Measurements from ENCODE around the gene DRAM2.

DRAM2 gene

DNA sequence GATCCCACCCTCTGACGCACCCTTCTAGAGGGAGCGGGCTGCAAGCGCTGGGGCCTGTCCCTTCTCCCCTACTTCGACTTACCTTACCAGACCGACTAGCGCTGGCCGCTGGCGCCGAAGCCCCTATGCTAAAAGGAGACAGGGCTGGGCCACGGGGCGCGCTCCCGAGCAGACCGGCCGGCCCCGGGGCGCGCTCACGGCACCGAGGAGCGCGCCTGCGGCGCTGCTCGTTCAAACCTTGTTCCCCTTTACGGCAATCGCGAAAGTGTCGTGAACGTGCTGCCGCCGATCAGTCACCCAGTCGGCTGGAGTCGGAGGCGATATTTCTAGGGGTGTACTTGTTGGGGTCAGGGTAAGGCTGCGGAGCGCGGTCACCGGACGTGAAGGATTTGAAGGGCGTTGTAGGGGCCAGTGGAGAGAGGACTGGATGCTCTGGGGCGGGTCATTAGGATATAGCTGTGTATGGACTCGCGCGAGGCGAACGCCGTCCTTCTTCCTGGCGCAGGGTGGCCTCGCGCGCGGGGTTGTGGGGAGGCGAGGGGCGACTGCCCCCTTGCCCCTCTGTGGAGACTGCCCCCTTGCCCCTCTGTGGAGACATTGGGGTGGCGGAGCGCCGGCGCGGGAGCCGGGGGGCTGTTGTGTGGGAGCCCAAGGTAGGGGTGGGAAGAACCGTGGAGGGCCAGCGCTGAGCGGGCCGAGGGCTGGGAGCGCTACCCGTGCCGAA lies at the start of gene DRAM2, which contains the start of gene CEPT1:
DRAM2 (minus strand) TSS at position 138 of the 724 bp plus-strand sequence. CDS start 8,539 bp downstream, outside the sequence.
CEPT1 (plus strand) TSS at position 268 of the 724 bp plus-strand sequence. CDS start 7,492 bp downstream, outside the sequence.
- TF ChIP-seq GATA2 (IDR thresholded peaks at IDR 0.05; ENCODE audit: low read depth, low read length) (no peak), GATA3 (IDR thresholded peaks at IDR 0.05; ENCODE audit: low read depth, low read length) (no peak)

DNA sequence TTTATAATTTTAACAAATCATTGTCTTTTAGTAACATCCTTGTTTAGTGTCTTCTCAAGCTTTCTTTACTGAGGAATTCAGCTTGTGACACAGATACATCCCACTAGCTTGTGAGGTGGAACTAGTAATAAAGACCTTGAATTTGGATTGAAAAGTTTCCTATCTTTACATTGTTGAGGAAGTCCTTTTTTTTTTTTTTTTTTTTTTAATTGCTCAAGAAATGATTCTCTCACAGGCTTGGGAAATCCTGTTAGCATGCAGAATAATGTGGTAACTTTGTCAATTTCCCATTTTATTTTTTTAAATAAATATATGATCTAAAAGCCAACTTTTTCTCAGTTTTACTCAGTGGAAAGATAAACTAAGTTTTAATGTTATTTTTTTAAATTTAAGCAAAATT lies 44.8 kb upstream of the DRAM2 start:
- no peak for TF ChIP-seq GATA3 (IDR thresholded peaks at IDR 0.05; ENCODE audit: low read depth, low read length)
- no peak for TF ChIP-seq GATA2 (IDR thresholded peaks at IDR 0.05; ENCODE audit: low read depth, low read length)

DNA sequence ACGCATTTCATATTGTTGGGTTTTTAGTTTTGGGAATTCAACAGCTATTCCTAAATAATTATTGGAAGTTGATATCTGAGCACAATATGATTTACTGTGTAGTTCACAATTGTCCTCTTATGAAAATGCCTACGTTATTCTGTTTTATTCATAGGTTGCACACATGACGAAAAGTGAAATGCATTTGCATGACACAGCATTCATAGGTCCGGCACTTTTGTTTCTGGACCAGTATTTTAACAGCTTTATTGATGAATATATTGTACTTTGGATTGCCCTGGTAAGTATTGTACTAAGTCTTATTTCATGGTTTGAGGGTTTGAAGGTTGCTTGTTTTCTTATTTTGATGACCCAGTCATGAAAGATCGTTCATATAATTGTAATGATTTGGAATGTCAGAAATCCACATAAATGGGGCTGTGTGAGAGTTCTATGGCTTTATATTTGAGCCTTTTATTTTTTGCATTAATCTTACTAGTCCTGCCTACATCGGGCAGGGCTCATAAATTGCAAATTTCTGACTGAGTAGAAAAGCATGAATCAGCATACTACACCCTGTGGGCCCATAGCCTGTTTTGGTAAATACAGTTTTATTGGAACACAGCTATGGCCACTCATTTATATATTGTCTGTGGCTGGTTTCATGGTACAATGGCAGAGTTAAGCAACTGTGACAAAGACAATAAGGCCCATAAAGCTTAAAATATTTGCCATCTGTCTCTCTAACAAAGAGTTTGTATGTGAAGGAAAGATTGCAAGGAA lies 43.6 kb upstream of the DRAM2 start:
- TF ChIP-seq GATA2 (IDR thresholded peaks at IDR 0.05; ENCODE audit: low read depth, low read length) (no peak), GATA3 (IDR thresholded peaks at IDR 0.05; ENCODE audit: low read depth, low read length) (no peak)

DNA sequence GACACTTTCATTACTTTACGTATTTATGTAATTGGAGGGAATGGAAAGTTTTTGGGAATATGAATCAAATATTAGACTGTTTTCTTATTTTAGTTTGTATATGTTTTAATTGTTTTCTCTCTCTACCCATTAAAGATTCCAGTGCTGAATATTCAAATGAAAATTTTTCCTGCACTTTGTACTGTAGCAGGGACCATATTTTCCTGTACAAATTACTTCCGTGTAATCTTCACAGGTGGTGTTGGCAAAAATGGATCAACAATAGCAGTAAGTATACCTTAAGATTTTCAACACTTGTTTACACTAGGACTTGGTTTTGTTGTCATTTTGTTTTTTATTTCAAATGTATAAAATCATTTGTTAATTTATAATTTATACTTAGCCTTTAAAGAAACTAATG lies 42.2 kb upstream of the DRAM2 start:
- TF ChIP-seq GATA3 (IDR thresholded peaks at IDR 0.05; ENCODE audit: low read depth, low read length), result no peak
- no peak for TF ChIP-seq GATA2 (IDR thresholded peaks at IDR 0.05; ENCODE audit: low read depth, low read length)

DNA sequence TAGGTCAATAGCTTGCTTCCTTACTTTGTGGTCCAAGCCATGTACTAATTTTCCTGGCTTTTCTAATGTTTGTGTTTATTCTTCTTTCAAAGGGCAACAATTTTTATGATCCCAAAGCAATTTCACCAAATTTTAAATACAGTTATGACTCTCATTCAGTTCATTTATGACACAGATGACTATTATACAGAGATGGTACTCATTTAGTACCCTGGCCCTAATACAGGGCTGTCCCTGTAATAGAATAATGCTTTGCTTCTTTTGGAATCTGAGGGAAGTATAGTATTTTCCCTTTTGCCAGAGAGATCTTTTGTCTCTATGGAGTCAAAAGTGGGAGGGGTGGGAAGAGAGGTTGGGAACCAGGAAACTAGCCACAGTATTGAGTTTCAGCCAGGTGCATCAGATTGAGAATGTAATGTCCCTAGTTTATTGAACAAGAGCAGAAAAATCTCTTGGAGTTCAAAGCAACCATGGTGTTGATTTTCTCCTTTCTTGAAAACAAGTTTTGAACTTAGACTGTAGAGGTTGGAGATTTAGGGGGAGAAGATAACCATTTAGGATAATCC lies 40.2 kb upstream of the DRAM2 start:
- TF ChIP-seq GATA2 (IDR thresholded peaks at IDR 0.05; ENCODE audit: low read depth, low read length) (no peak), GATA3 (IDR thresholded peaks at IDR 0.05; ENCODE audit: low read depth, low read length) (no peak)

DNA sequence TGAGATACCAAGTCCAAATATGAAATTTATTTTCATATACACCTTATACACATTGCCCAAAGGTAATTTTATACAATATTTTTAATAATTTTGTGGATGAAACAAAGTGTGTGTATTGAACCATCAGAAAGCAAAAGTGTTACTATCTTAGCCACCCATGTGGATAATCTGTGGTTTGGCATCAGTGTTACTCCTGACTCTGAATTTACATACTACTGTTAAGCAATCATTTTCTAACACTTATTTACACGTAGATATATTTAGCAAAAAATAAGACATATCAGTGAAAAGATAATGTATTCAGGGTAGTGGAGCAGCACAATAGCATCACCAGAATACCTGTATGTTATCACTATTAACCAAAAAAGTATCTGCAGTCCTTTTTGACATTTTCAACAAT lies 36.8 kb upstream of the DRAM2 start:
- TF ChIP-seq GATA3 (IDR thresholded peaks at IDR 0.05; ENCODE audit: low read depth, low read length), result no peak
- TF ChIP-seq GATA2 (IDR thresholded peaks at IDR 0.05; ENCODE audit: low read depth, low read length), result no peak

DNA sequence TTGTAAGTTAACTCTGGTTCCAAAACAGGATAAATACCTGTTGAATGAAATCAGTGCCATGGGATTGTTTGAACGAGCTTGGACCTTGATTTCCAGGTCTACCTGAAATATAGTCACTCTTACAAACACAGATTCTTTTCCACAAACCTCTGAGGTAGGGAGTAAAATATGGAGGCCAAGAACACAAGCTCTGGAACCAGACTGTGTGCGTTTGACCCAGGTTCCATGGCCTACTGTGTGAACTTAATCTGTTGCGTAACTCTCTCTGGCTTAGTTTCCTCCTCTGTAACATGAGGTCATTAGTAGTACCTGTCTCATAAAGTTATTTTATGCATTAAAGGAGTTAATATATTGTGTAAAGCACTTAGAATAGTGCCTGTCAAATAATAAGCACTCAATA lies 35.5 kb upstream of the DRAM2 start:
- TF ChIP-seq GATA3 (IDR thresholded peaks at IDR 0.05; ENCODE audit: low read depth, low read length), result no peak
- TF ChIP-seq GATA2 (IDR thresholded peaks at IDR 0.05; ENCODE audit: low read depth, low read length), result no peak

DNA sequence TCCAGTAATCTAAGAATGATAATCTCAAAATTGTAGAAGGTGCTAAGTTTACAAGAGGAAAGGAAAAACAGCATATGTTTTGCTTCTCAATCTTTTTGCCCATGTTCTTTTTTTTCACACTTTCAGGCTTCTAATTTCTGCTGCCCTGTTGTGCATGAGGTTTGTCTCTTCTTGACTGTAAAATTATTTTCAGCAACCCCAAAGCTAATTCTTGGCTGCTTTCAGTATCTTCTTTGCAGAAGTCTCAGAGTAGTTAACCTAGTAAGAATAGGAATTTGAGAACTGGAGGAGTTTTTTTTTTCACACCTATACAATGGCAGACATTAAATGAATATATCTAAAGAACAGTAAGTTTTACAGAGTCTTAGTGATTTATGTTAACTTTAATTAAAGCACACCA lies 34.2 kb upstream of the DRAM2 start:
- TF ChIP-seq GATA2 (IDR thresholded peaks at IDR 0.05; ENCODE audit: low read depth, low read length) (no peak), GATA3 (IDR thresholded peaks at IDR 0.05; ENCODE audit: low read depth, low read length) (no peak)

DNA sequence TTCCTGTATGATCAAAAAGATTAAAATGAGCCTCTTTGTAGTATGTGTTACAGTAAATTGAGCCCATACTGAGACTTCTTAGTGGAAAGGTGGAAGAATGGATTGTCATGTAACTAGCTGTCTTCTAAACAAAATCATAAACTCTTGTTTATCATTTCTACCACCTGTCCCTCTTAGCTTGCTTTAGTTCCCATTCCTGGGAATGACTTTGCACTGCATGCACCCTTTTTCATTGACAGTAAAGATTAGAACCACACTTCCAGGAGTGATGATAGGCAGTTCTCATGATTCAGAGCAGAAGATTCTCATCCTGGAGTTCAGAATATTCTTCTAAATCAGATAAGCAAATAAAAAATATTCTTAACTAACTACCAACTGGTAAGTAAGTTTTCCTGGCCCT lies 32.6 kb upstream of the DRAM2 start:
- no peak for TF ChIP-seq GATA3 (IDR thresholded peaks at IDR 0.05; ENCODE audit: low read depth, low read length)
- no peak for TF ChIP-seq GATA2 (IDR thresholded peaks at IDR 0.05; ENCODE audit: low read depth, low read length)

DNA sequence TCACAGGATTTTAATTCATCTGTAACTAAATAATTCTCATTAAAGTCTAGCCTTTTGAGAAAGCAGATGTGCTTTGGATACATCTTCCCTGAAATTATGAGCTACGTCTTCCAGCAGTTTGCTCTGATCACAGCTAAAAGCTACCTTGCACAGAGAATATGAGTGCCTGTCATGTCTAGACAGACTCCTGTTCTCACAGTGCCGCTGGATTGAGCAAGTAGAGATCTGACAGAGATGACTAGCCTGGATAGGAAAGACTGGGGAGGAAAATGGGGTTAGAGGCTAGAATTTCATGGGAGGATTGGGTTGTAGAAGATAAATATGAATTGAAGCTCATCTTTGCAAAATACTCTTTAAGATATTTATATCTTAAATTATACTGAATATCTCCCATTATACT lies 24.3 kb upstream of the DRAM2 start:
- TF ChIP-seq GATA3 (IDR thresholded peaks at IDR 0.05; ENCODE audit: low read depth, low read length), result no peak
- TF ChIP-seq GATA2 (IDR thresholded peaks at IDR 0.05; ENCODE audit: low read depth, low read length), result no peak

DNA sequence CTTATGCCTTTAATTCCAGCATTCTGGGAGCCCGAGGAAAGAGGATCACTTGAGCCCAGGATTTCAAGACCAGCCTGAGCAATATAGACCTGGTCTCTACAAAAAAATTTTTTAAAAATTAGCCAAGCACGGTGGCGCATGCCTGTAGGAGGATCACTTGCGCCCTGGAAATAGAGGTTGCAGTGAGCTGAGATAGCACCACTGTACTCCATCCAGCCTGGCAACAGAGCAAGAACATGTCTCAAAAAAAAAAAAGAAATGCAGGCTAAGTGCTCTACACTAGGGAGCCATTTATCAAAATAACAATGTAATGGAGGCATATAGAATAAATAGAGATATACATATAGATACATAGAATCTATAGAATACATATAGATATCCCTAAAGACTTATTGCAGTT lies 23.5 kb upstream of the DRAM2 start:
- TF ChIP-seq GATA3 (IDR thresholded peaks at IDR 0.05; ENCODE audit: low read depth, low read length) (no peak), GATA2 (IDR thresholded peaks at IDR 0.05; ENCODE audit: low read depth, low read length) (no peak)

DNA sequence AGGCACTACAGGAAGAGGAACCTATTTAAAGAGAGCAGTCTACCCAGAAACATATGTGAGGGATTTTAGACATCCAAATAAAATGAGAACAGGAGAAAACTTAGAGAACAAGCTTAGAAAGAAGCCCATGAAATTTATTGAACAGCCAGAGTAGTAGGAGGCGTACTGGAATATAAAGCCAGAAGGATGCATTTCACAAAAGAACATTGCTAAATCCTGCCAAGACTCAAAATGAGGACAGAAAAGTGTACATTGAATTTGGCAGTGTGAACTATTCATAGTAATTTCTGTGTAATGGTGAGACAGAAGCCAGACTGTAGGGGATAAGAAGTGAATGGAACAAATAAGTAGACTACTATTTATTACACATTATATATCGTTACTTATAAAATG lies 22.6 kb upstream of the DRAM2 start:
- TF ChIP-seq GATA2 (IDR thresholded peaks at IDR 0.05; ENCODE audit: low read depth, low read length) (no peak), GATA3 (IDR thresholded peaks at IDR 0.05; ENCODE audit: low read depth, low read length) (no peak)

DNA sequence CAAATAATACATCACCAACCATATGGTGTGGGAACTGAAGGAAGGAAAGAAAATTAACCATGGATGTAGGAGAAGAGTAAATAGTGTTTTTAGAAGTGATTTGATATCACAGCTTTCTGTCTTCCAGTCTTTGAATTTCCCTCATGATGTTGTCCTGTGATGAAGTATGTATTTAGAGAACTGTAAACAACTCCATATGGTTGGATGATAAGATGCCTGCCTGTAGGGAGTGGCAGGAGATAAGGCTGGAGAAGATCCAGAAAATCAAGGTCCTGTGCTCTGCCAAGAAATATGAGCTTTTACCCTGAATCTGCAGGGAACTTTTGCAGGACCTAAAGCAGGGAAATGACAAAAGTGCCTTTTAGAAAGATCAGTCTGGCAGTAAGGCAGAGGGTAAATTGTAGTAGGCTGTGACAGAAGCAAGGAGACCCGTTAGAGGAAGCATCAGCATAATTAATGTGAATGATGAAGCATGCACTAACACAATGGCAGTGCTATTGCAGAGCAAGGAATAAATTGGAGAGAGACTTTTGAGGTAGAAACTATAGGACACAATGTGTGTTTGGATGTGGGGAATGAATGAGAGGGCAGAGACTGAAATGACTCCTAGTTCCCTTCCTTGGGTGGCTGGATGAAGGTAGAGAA lies 22.1 kb upstream of the DRAM2 start:
- peak; percentile 59; the same call in 1 of the 2 replicates for TF ChIP-seq GATA3 (IDR thresholded peaks at IDR 0.05; ENCODE audit: low read depth, low read length)
- TF ChIP-seq GATA2 (IDR thresholded peaks at IDR 0.05; ENCODE audit: low read depth, low read length), result peak; percentile 81

DNA sequence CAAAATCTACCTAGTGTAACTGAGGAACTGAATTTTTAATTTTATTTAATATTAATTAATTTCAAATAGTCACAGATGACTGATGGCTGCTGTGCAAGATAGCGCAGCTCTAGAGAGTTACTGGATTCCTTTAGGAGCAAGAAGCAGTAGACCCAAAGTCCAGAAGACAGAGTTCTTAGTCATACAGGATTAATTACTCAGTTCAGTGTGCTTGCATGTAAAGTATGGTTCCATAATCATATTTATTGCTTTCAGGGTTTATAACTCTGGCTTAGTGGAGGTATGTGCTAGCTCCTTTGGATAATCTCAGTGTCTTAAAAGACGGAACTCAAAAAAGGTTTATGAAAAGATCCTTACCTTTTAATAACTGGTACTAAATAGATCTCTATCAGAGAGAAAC lies 17.5 kb upstream of the DRAM2 start:
- TF ChIP-seq GATA2 (IDR thresholded peaks at IDR 0.05; ENCODE audit: low read depth, low read length), result no peak
- TF ChIP-seq GATA3 (IDR thresholded peaks at IDR 0.05; ENCODE audit: low read depth, low read length), result no peak
